SIG-M5 treated with dmso at 0.1 percent for 504 hours (cell line): ENCODE measurements around the gene ELL2.

Experiments
- DNase-seq: peaks from one replicate; lab custom pipeline; 2025; ENCODE audit not compliant: unreplicated experiment; lab: John Stamatoyannopoulos, UW

ELL2 gene

GRCh38 chr5:95983509-95983908 is 21.9 kb upstream of the ELL2 start:
- no peak for DNase-seq

- DNase-seq: no peak
Observed at GRCh38 chr5:95983080-95983479, 21.4 kb upstream of the ELL2 start.

- DNase-seq: no peak
Observed at GRCh38 chr5:95976606-95977005, 15.0 kb upstream of the ELL2 start.

GRCh38 chr5:95975703-95976102 is 14.1 kb upstream of the ELL2 start:
- no peak for DNase-seq

GRCh38 chr5:95973793-95974325 is 12.2 kb upstream of the ELL2 start:
- no peak for DNase-seq

- no peak for DNase-seq
Observed at GRCh38 chr5:95972196-95972595, 10.5 kb upstream of the ELL2 start.

GRCh38 chr5:95970359-95970704 is 8.7 kb upstream of the ELL2 start:
- DNase-seq: no peak

- DNase-seq: peak; percentile 77
Observed at GRCh38 chr5:95969651-95970358, 8.2 kb upstream of the ELL2 start.

GRCh38 chr5:95969055-95969454 is 7.4 kb upstream of the ELL2 start:
- no peak for DNase-seq

GRCh38 chr5:95967236-95967635 is 5.6 kb upstream of the ELL2 start:
- DNase-seq: no peak

- DNase-seq: no peak
Observed at GRCh38 chr5:95966005-95966404, 4.4 kb upstream of the ELL2 start.

- DNase-seq: no peak
Observed at GRCh38 chr5:95963650-95964410, 2.2 kb upstream of the ELL2 start.

GRCh38 chr5:95962785-95963184 is 1.1 kb upstream of the ELL2 start:
- no peak for DNase-seq

- no peak for DNase-seq
Observed at GRCh38 chr5:95962475-95962773, 773 bp upstream of the ELL2 start.

- peak; percentile 78 for DNase-seq
Observed at GRCh38 chr5:95960667-95961616, 709 bp downstream of the ELL2 start.

GRCh38 chr5:95959888-95960666 is 1.6 kb downstream of the ELL2 start:
- DNase-seq: no peak

- DNase-seq: no peak
Observed at GRCh38 chr5:95959051-95959887, 2.4 kb downstream of the ELL2 start.

- DNase-seq: no peak
Observed at GRCh38 chr5:95958310-95959014, 3.2 kb downstream of the ELL2 start.

GRCh38 chr5:95957561-95958203 is 4.0 kb downstream of the ELL2 start:
- DNase-seq: no peak
